ENCODE results near the gene RAB29.

Gene RAB29

GRCh38 chr1:205760606-205761005 is 14.7 kb downstream of the RAB29 start:
- no peak overlapping the region for H3K27ac Mint-ChIP-seq
- peaks cover 2% of the 10 kb centered on the region for H3K9me3 Mint-ChIP-seq
- peaks cover 2% of the 10 kb centered on the region for H3K27me3 Mint-ChIP-seq (ENCODE audit: low read depth)
- no peak for TF ChIP-seq CTCF (IDR thresholded peaks at IDR 0.05; ENCODE audit: unreplicated experiment in 3 of 3)
- H3K36me3 Mint-ChIP-seq (ENCODE audit: low read depth): no peaks in the 10 kb centered on the region
- no peaks in the 10 kb centered on the region for H3K4me1 Mint-ChIP-seq
- no peak overlapping the region for H3K4me3 Mint-ChIP-seq

- Mint-ChIP-seq H3K27me3 (ENCODE audit: low read depth) (peaks cover 14% of the 10 kb centered on the region), H3K9me3 (peaks cover 2% of the 10 kb centered on the region), H3K4me3 (no peak overlapping the region), H3K36me3 (ENCODE audit: low read depth) (no peaks in the 10 kb centered on the region), H3K4me1 (no peaks in the 10 kb centered on the region), H3K27ac (no peak overlapping the region)
- TF ChIP-seq CTCF (IDR thresholded peaks at IDR 0.05; ENCODE audit: unreplicated experiment in 3 of 3): no peak
Observed at GRCh38 chr1:205756552-205756951, 18.7 kb downstream of the RAB29 start.

- TF ChIP-seq CTCF (IDR thresholded peaks at IDR 0.05; ENCODE audit: unreplicated experiment in 3 of 3): no peak
- Mint-ChIP-seq H3K4me1 (no peaks in the 10 kb centered on the region), H3K36me3 (ENCODE audit: low read depth) (no peaks in the 10 kb centered on the region), H3K27ac (no peak overlapping the region), H3K27me3 (ENCODE audit: low read depth) (peaks cover 14% of the 10 kb centered on the region), H3K9me3 (no peaks in the 10 kb centered on the region), H3K4me3 (no peak overlapping the region)
Observed at GRCh38 chr1:205754857-205755256, 20.4 kb downstream of the RAB29 start.

- Mint-ChIP-seq H3K4me3 (peak overlapping the region; percentile 88 to 93 (median 91)), H3K36me3 (ENCODE audit: low read depth) (peaks cover 4% of the 10 kb centered on the region), H3K27ac (peak overlapping the region; percentile 96 to 99 (median 96))
Observed at GRCh38 chr1:205751036-205751651, 24.1 kb downstream of the RAB29 start.

GRCh38 chr1:205750138-205751035 is 24.9 kb downstream of the RAB29 start, which contains the start of gene NUCKS1:
Gene NUCKS1 (minus strand): TSS chr1:205750182. CDS start chr1:205749973, 209 bp downstream.
- Mint-ChIP-seq H3K27ac (peak within 1 kb of the TSS; percentile 96 to 99 (median 97)), H3K4me3 (peak within 1 kb of the TSS; percentile 92 to 100 (median 92)), H3K27me3 (ENCODE audit: low read depth) (peaks cover 10% of the 10 kb centered on the region), H3K36me3 (ENCODE audit: low read depth) (peaks cover 4% of the 10 kb centered on the region), H3K4me1 (peaks cover 15% of the 10 kb centered on the region), H3K9me3 (no peaks in the 10 kb centered on the region)
- no peak for TF ChIP-seq CTCF (IDR thresholded peaks at IDR 0.05; ENCODE audit: unreplicated experiment in 3 of 3)

More at GRCh38 chr1:205751036-205751651, 24.1 kb downstream of the RAB29 start:
- peaks cover 13% of the 10 kb centered on the region for H3K4me1 Mint-ChIP-seq
- no peaks in the 10 kb centered on the region for H3K9me3 Mint-ChIP-seq
- no peak for TF ChIP-seq CTCF (IDR thresholded peaks at IDR 0.05; ENCODE audit: unreplicated experiment in 3 of 3)
- H3K27me3 Mint-ChIP-seq (ENCODE audit: low read depth): peaks cover 14% of the 10 kb centered on the region

Measured in nephron (organoid).